ENCODE measurements around the gene CACNB4.

Gene CACNB4

GRCh38 chr2:151991010-151991409, 107.8 kb downstream of the CACNB4 start:
- Histone ChIP-seq H3K4me3 (no peak overlapping the region), H3K27ac (no peak overlapping the region)
- TF ChIP-seq CTCF (IDR thresholded peaks at IDR 0.05): no peak
- DNase-seq (ENCODE audit: low spot score): no peak

- no peak for TF ChIP-seq CTCF (IDR thresholded peaks at IDR 0.05)
- H3K4me3 ChIP-seq: no peak overlapping the region
- no peak for DNase-seq (ENCODE audit: low spot score)
- no peak overlapping the region for H3K27ac ChIP-seq
These were observed 109.5 kb downstream of the CACNB4 start for GRCh38 chr2:151989378-151989777.

- Histone ChIP-seq H3K27ac (no peak overlapping the region), H3K4me3 (no peak overlapping the region)
- no peak for DNase-seq (ENCODE audit: low spot score)
- no peak for TF ChIP-seq CTCF (IDR thresholded peaks at IDR 0.05)
These were observed 111.4 kb downstream of the CACNB4 start for GRCh38 chr2:151987484-151987883.

- no peak for TF ChIP-seq CTCF (IDR thresholded peaks at IDR 0.05)
- Histone ChIP-seq H3K27ac (no peak overlapping the region), H3K4me3 (no peak overlapping the region)
- DNase-seq (ENCODE audit: low spot score): no peak
These were observed 114.3 kb downstream of the CACNB4 start for GRCh38 chr2:151984424-151985083.

GRCh38 chr2:151983221-151983620, 115.6 kb downstream of the CACNB4 start:
- H3K4me3 ChIP-seq: no peak overlapping the region
- no peak for DNase-seq (ENCODE audit: low spot score)
- no peak for TF ChIP-seq CTCF (IDR thresholded peaks at IDR 0.05)
- H3K27ac ChIP-seq: no peak overlapping the region

GRCh38 chr2:151981886-151982285, 117.0 kb downstream of the CACNB4 start:
- Histone ChIP-seq H3K4me3 (no peak overlapping the region), H3K27ac (no peak overlapping the region)
- no peak for TF ChIP-seq CTCF (IDR thresholded peaks at IDR 0.05)
- DNase-seq (ENCODE audit: low spot score): no peak

- no peak for DNase-seq (ENCODE audit: low spot score)
- Histone ChIP-seq H3K4me3 (no peak overlapping the region), H3K27ac (no peak overlapping the region)
- no peak for TF ChIP-seq CTCF (IDR thresholded peaks at IDR 0.05)
These were observed 119.2 kb downstream of the CACNB4 start for GRCh38 chr2:151979694-151980093.
